ENCODE measurements around the gene ANKEF1.

GRCh38 chr20:10080574-10080973 is 45.8 kb downstream of the ANKEF1 start:
- TF ChIP-seq, protein P1, sequence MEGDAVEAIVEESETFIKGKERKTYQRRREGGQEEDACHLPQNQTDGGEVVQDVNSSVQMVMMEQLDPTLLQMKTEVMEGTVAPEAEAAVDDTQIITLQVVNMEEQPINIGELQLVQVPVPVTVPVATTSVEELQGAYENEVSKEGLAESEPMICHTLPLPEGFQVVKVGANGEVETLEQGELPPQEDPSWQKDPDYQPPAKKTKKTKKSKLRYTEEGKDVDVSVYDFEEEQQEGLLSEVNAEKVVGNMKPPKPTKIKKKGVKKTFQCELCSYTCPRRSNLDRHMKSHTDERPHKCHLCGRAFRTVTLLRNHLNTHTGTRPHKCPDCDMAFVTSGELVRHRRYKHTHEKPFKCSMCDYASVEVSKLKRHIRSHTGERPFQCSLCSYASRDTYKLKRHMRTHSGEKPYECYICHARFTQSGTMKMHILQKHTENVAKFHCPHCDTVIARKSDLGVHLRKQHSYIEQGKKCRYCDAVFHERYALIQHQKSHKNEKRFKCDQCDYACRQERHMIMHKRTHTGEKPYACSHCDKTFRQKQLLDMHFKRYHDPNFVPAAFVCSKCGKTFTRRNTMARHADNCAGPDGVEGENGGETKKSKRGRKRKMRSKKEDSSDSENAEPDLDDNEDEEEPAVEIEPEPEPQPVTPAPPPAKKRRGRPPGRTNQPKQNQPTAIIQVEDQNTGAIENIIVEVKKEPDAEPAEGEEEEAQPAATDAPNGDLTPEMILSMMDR (IDR thresholded peaks at IDR 0.05), result no peak
- TF ChIP-seq POLR2A (IDR thresholded peaks at IDR 0.05), result no peak
